H1 (cell line): ENCODE results near the gene OR52E2. TPM values are rescaled to one million over a fixed set of nuclear protein-coding genes. Genes with fewer than 3 reads are reported as not detected.
A peak's percentile ranks its signal among the peaks of the same experiment; 100 is the strongest.

ENCODE experiments used
- CTCF ChIA-PET: fragments of 300-600 bp; sonication (Branson Sonifier 250); formaldehyde crosslinking; loops from one replicate; lab custom pipeline; 2021; ENCODE audit not compliant: partially characterized antibody; lab: Charles Lee
- POLR2A ChIA-PET: fragments of 300-600 bp; sonication (Branson Sonifier 250); formaldehyde crosslinking; loops from one replicate; lab custom pipeline; 2021; ENCODE audit warnings: inconsistent platforms; ENCODE audit not compliant: partially characterized antibody; lab: Charles Lee
- DNase-seq, 2 experiments: peaks; one replicate each; pipeline versions ENCODE4 v3.0.0 to v3.0.0-alpha.2; 2010 to 2022; ENCODE audit warnings: low spot score in 2 of 2, low read depth in 1 of 2, mixed read lengths in 1 of 2
- FAIRE-seq: peaks from 2 replicates; lab custom pipeline; 2011; peaks lifted over from hg19 to GRCh38; lab: Jason Lieb, UNC
- H2AFZ ChIP-seq: 2 replicates; pipeline ENCODE4 v1.8.1; 2012; ENCODE audit warnings: low read length, inconsistent platforms
- H2AK5ac ChIP-seq: 2 replicates; pipeline ENCODE4 v1.6.1; 2013; ENCODE audit warnings: low read depth, low read length
- H2BK120ac ChIP-seq: replicated peaks from 2 replicates; pipeline ENCODE3; 2013; ENCODE audit warnings: low read depth, low read length, inconsistent platforms
- H2BK12ac ChIP-seq: 2 replicates; pipeline ENCODE4 v1.6.1; 2013; ENCODE audit warnings: low read depth, low read length
- H2BK15ac ChIP-seq: 2 replicates; pipeline ENCODE4 v1.6.1; 2013; ENCODE audit warnings: low read length
- H2BK20ac ChIP-seq: 2 replicates; pipeline ENCODE4 v1.6.1; 2013; ENCODE audit warnings: low read length
- H2BK5ac ChIP-seq: 2 replicates; pipeline ENCODE4 v1.6.1; 2013; ENCODE audit warnings: low read depth, low read length
- H3K14ac ChIP-seq: 2 replicates; pipeline ENCODE4 v1.6.1; 2013; ENCODE audit warnings: inconsistent platforms; ENCODE audit not compliant: insufficient read length
- H3K18ac ChIP-seq: 2 replicates; pipeline ENCODE4 v1.6.1; 2013; ENCODE audit warnings: low read length; ENCODE audit errors: extremely low read depth
- H3K23ac ChIP-seq: 2 replicates; pipeline ENCODE4 v1.6.1; 2013; ENCODE audit warnings: inconsistent platforms; ENCODE audit not compliant: insufficient read length
- H3K23me2 ChIP-seq: 2 replicates; pipeline ENCODE4 v1.6.1; 2013; ENCODE audit warnings: low read depth, low read length
- H3K27ac ChIP-seq: 2 replicates; pipeline ENCODE4 v1.6.1; 2011; ENCODE audit warnings: low read depth, low read length, inconsistent platforms
- H3K27me3 ChIP-seq, 4 experiments: replicated peaks in 1 of 4; 1 replicate in 1 of 4; 2 replicates in 3 of 4; pipeline versions ENCODE4 v1.6.1 to v1.8.1; 2011 to 2013; ENCODE audit warnings: low read length in 3 of 4, mild to moderate bottlenecking in 3 of 4, inconsistent platforms in 2 of 4, mixed read lengths in 2 of 4, moderate library complexity in 1 of 4; ENCODE audit not compliant: control insufficient read depth in 3 of 4, insufficient read depth in 3 of 4; ENCODE audit errors: extremely low read depth in 1 of 4
- H3K36me3 ChIP-seq, 4 experiments: 2 replicates each; pipeline versions ENCODE4 v1.6.1 to v1.8.1; 2011 to 2013; ENCODE audit warnings: mild to moderate bottlenecking in 4 of 4, low read length in 3 of 4, moderate library complexity in 2 of 4, control low read depth in 1 of 4, inconsistent platforms in 1 of 4; ENCODE audit not compliant: insufficient read depth in 4 of 4, control insufficient read depth in 2 of 4
- H3K4ac ChIP-seq: replicated peaks from 2 replicates; pipeline ENCODE3; 2013; ENCODE audit warnings: low read length, low read depth, mixed read lengths, inconsistent platforms; ENCODE audit not compliant: insufficient read length
- H3K4me1 ChIP-seq, 4 experiments: replicated peaks in 1 of 4; 1 replicate in 1 of 4; 2 replicates in 3 of 4; pipeline versions ENCODE4 v1.6.1 to v1.8.1; 2011 to 2013; ENCODE audit warnings: low read length in 3 of 4, inconsistent platforms in 2 of 4, mixed read lengths in 1 of 4; ENCODE audit not compliant: insufficient read depth in 4 of 4, control insufficient read depth in 3 of 4
- H3K4me2 ChIP-seq, 2 experiments: 2 replicates each; pipeline versions ENCODE4 v1.6.1 to v1.8.1; 2011 to 2013; ENCODE audit warnings: low read depth in 2 of 2, low read length in 2 of 2, control low read depth in 1 of 2, inconsistent platforms in 1 of 2, mild to moderate bottlenecking in 1 of 2; ENCODE audit not compliant: insufficient read depth in 1 of 2
- H3K4me3 ChIP-seq, 4 experiments: fragments of 200-600, 300-600 bp in 1 of 4; sonication (generic), shearing (Covaris generic), sonication (Bioruptor Twin) in 1 of 4; 2 replicates each; pipeline versions ENCODE4 v1.5.1 to v1.8.1; 2011 to 2016; ENCODE audit warnings: low read length in 4 of 4, low read depth in 3 of 4, control low read depth in 2 of 4, inconsistent platforms in 2 of 4, mild to moderate bottlenecking in 2 of 4, mixed read lengths in 1 of 4, moderate library complexity in 1 of 4; ENCODE audit not compliant: insufficient read depth in 2 of 4; ENCODE audit errors: extremely low read depth in 1 of 4
- H3K56ac ChIP-seq: replicated peaks from 2 replicates; pipeline ENCODE3; 2013; ENCODE audit warnings: low read depth, mild to moderate bottlenecking, mixed read lengths, low read length, inconsistent platforms; ENCODE audit not compliant: insufficient read length
- H3K79me1 ChIP-seq: 2 replicates; pipeline ENCODE4 v1.6.1; 2013; ENCODE audit warnings: low read depth, low read length, control low read depth
- H3K79me2 ChIP-seq, 2 experiments: 2 replicates each; pipeline versions ENCODE4 v1.6.1 to v1.8.1; 2012 to 2013; ENCODE audit warnings: low read length in 2 of 2, mild to moderate bottlenecking in 2 of 2, inconsistent platforms in 1 of 2; ENCODE audit not compliant: insufficient read depth in 2 of 2, control insufficient read depth in 1 of 2
- H3K9ac ChIP-seq, 4 experiments: replicated peaks in 1 of 4; 1 replicate in 1 of 4; 2 replicates in 3 of 4; pipeline versions ENCODE4 v1.6.1 to v1.8.1; 2011 to 2013; ENCODE audit warnings: low read depth in 3 of 4, low read length in 3 of 4, control low read depth in 2 of 4, mild to moderate bottlenecking in 2 of 4, moderate library complexity in 2 of 4, inconsistent platforms in 1 of 4; ENCODE audit errors: extremely low read depth in 1 of 4
- H3K9me3 ChIP-seq, 2 experiments: 2 replicates each; pipeline versions ENCODE4 v1.6.1 to v1.8.1; 2012 to 2013; ENCODE audit warnings: mild to moderate bottlenecking in 2 of 2, moderate library complexity in 2 of 2, control low read depth in 1 of 2, inconsistent platforms in 1 of 2, low read depth in 1 of 2, low read length in 1 of 2, mixed read lengths in 1 of 2; ENCODE audit not compliant: insufficient read depth in 2 of 2
- H4K20me1 ChIP-seq, 2 experiments: replicated peaks in 1 of 2; 2 replicates each; pipeline versions ENCODE3 to v1.8.1; 2011 to 2013; ENCODE audit warnings: inconsistent platforms in 2 of 2, low read length in 2 of 2, mild to moderate bottlenecking in 1 of 2; ENCODE audit not compliant: insufficient read depth in 2 of 2, control insufficient read depth in 1 of 2
- H4K5ac ChIP-seq: 2 replicates; pipeline ENCODE4 v1.6.1; 2013; ENCODE audit warnings: low read length, low read depth, mixed read lengths, inconsistent platforms; ENCODE audit not compliant: insufficient read length
- H4K8ac ChIP-seq: 2 replicates; pipeline ENCODE4 v1.8.0; 2013; ENCODE audit warnings: mild to moderate bottlenecking, moderate library complexity, low read length, inconsistent platforms; ENCODE audit not compliant: insufficient read depth; ENCODE audit errors: extremely low read depth
- H4K91ac ChIP-seq: replicated peaks from 2 replicates; pipeline ENCODE3; 2013; ENCODE audit warnings: low read length, mixed read lengths, inconsistent platforms; ENCODE audit not compliant: insufficient read length
- EGR1 ChIP-seq: IDR thresholded peaks from 2 replicates; pipeline ENCODE4 v1.6.1; 2011; ENCODE audit warnings: low read depth, low read length, borderline replicate concordance
- NRF1 ChIP-seq: IDR thresholded peaks from 2 replicates; pipeline ENCODE4 v1.6.1; 2011; ENCODE audit warnings: mild to moderate bottlenecking, low read depth, low read length, improper control_type of control experiment
- PHF8 ChIP-seq: fragments of 200-600 bp; sonication (generic); conservative IDR thresholded peaks from 2 replicates; pipeline ENCODE4 v1.7.1; 2012; ENCODE audit warnings: low read depth, mild to moderate bottlenecking, inconsistent platforms, low read length, moderate library complexity
- POLR2A ChIP-seq, 2 experiments: IDR thresholded peaks; 1 replicate in 1 of 2; 2 replicates in 1 of 2; pipeline ENCODE4 v1.6.1; 2011; ENCODE audit warnings: low read depth in 2 of 2, low read length in 2 of 2, mild to moderate bottlenecking in 2 of 2; ENCODE audit errors: control extremely low read depth in 1 of 2
- SAP30 ChIP-seq: fragments of 300-600 bp; sonication (generic); IDR thresholded peaks from 2 replicates; pipeline ENCODE4 v1.7.1; 2012; ENCODE audit warnings: low read length, moderate library complexity, mild to moderate bottlenecking, inconsistent platforms; ENCODE audit not compliant: insufficient read depth, insufficient replicate concordance
- TAF1 ChIP-seq: IDR thresholded peaks from 2 replicates; pipeline ENCODE4 v1.6.1; 2011; ENCODE audit warnings: mild to moderate bottlenecking, low read depth, low read length
- YY1 ChIP-seq: IDR thresholded peaks from 2 replicates; pipeline ENCODE4 v1.6.1; 2011; ENCODE audit warnings: low read depth, mild to moderate bottlenecking, low read length
- WGBS, 2 experiments: shearing (Covaris generic) in 1 of 2; methylation state at CpG; one replicate each; pipeline versions ENCODE4 v1.1.6 to v1.1.7; 2013 to 2015; ENCODE audit warnings: low lambda C conversion rate in 2 of 2, mixed read lengths in 2 of 2, inconsistent platforms in 1 of 2, low coverage in 1 of 2, missing lambda C conversion rate in 1 of 2; ENCODE audit not compliant: insufficient replicate concordance in 2 of 2, insufficient coverage in 1 of 2, insufficient read length in 1 of 2; ENCODE audit errors: extremely low coverage in 1 of 2, missing lambda C conversion rate in 1 of 2; 5-methylcytosine and 5-hydroxymethylcytosine counted together
- polyA plus RNA-seq, 7 experiments: library from polyadenylated mRNA; depleted of rRNA in 3 of 7; stranded (reverse) in 5 of 7; unstranded in 2 of 7; fragments of >200 nt in 5 of 7; fragments of 200-250 nt in 2 of 7; gene quantifications; 1 replicate in 5 of 7; 2 replicates in 1 of 7; 4 replicates in 1 of 7; pipeline versions ENCODE4 v1.2.1 to v1.2.3, GENCODE V29; 2011 to 2013; ENCODE audit warnings: missing spikeins in 2 of 7, mixed read lengths in 2 of 7
- total RNA-seq: library from RNA; stranded (reverse); fragmentation: NEBNext Ultra II Directional; extraction: Animal tissue kit (Norgen Biotek cat#: 25700); gene quantifications from 2 replicates; pipeline ENCODE4 v1.2.1, GENCODE V29; 2021
- TF ChIP-seq, protein P1 (sequence below): IDR thresholded peaks from 2 replicates; pipeline ENCODE4 v1.6.1; 2012; ENCODE audit warnings: inconsistent platforms

OR52E2 gene
- total and polyA plus RNA-seq, 2 of the 8 experiments (the other 6 are each of a cell fraction or from before 2014, with no cell fraction given) = not detected

DNA sequence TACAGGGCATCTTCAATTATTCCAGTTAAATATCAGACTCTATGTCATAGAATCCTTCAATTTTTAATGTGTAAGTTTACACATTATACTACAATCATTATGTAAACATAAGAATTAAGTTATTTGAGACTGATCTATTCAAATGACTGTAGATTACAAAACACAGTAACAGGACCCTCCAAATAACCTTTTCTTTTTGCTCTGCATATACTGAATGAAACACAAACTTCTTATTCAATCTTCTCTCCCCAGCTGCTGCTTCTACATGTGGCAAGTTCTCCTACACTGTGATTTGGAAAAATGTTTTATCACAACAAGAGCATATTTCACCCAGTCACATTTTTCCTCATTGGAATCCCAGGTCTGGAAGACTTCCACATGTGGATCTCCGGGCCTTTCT, 13.2 kb downstream of the OR52E2 start, which contains the start of gene OR52J3:
Gene OR52J3, plus strand, starts transcription at position 301 of the 400 bp plus-strand sequence. Its CDS starts 0 bp downstream, at position 301.
- ChIA-PET CTCF (no interaction called here), POLR2A (no interaction called here)
- peak within 1 kb of the TSS; percentile 76; the same call in 1 of the 2 replicates for H2BK15ac ChIP-seq
- no peak within 1 kb of the TSS for H3K4me2 ChIP-seq
- no peak within 1 kb of the TSS for H2BK20ac ChIP-seq
- H2AFZ ChIP-seq = 0 out of 2 replicates have a peak within 1 kb of the TSS, but pooled peaks have one; percentile 39
- H3K79me2 ChIP-seq = no peaks in the 10 kb centered on the region
- H2BK5ac ChIP-seq = peak within 1 kb of the TSS; percentile 66
- FAIRE-seq (no peak), DNase-seq (no peak)
- no peaks in the 10 kb centered on the region for H3K79me1 ChIP-seq
- H2BK12ac ChIP-seq = 0 out of 2 replicates have a peak within 1 kb of the TSS, but pooled peaks have one; percentile 19
- no peak within 1 kb of the TSS for H3K56ac ChIP-seq
- H3K14ac ChIP-seq = no peak within 1 kb of the TSS
- no peak within 1 kb of the TSS for H2AK5ac ChIP-seq
- H3K9me3 ChIP-seq = no peaks in the 10 kb centered on the region
- peaks cover 0 to 3% (median 0%) of the 10 kb centered on the region in 4 experiments; a peak in 1 of 7 replicates for H3K4me1 ChIP-seq
- no peaks in the 10 kb centered on the region for H3K23me2 ChIP-seq
- no peak within 1 kb of the TSS for H3K9ac ChIP-seq
- no peaks in the 10 kb centered on the region for H3K36me3 ChIP-seq
- TF ChIP-seq POLR2A (IDR thresholded peaks at IDR 0.05; ENCODE audit: control extremely low read depth in 1 of 2, low read depth in 2 of 2, low read length in 2 of 2) (no peak), TAF1 (no peak), YY1 (no peak), EGR1 (no peak), SAP30 (no peak), PHF8 (no peak), NRF1 (no peak)
- TF ChIP-seq, protein P1, sequence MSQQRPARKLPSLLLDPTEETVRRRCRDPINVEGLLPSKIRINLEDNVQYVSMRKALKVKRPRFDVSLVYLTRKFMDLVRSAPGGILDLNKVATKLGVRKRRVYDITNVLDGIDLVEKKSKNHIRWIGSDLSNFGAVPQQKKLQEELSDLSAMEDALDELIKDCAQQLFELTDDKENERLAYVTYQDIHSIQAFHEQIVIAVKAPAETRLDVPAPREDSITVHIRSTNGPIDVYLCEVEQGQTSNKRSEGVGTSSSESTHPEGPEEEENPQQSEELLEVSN = no peak
- no peak within 1 kb of the TSS for H3K18ac ChIP-seq
- H2BK120ac ChIP-seq = no peak within 1 kb of the TSS
- no peak within 1 kb of the TSS for H3K4me3 ChIP-seq
- no peak within 1 kb of the TSS for H3K23ac ChIP-seq
- no peak within 1 kb of the TSS for H4K8ac ChIP-seq
- H4K91ac ChIP-seq = no peak within 1 kb of the TSS
- H4K20me1 ChIP-seq = no peaks in the 10 kb centered on the region
- no peaks in the 10 kb centered on the region for H3K27me3 ChIP-seq
- no peak within 1 kb of the TSS for H3K4ac ChIP-seq
- 88% methylated on average over 1 of the region's 1 CpG; no CpG with 5 or more reads in 1 of the 2 experiments for WGBS, 2 experiments
- no peak within 1 kb of the TSS for H3K27ac ChIP-seq
- H4K5ac ChIP-seq = no peak within 1 kb of the TSS
